HG03025 (cell line): ENCODE data around the gene PRR30.
"Not testable (repeated sequence)": the region's sequence is repeated elsewhere in the genome, so short reads cannot be mapped to it uniquely, and the experiment has no call there.

Source experiments
- ATAC-seq: cut with Tn5 transposase; IDR thresholded peaks from one replicate; pipeline ENCODE4 v1.9.1; 2021; ENCODE audit warnings: mild to moderate bottlenecking, moderate library complexity; ENCODE audit not compliant: unreplicated experiment, low FRiP score

The PRR30 gene

GRCh38 chr2:27130396-27130795, 8.8 kb downstream of the PRR30 start:
- ATAC-seq = no peak

GRCh38 chr2:27128668-27129571, 10.3 kb downstream of the PRR30 start:
- no peak for ATAC-seq

GRCh38 chr2:27127883-27128667, 11.1 kb downstream of the PRR30 start:
- no peak for ATAC-seq

- ATAC-seq = no peak
Observed at GRCh38 chr2:27126252-27126710, 12.9 kb downstream of the PRR30 start.

GRCh38 chr2:27125104-27125503, 14.1 kb downstream of the PRR30 start:
- ATAC-seq = no peak

GRCh38 chr2:27123302-27124150, 15.7 kb downstream of the PRR30 start, which contains the start of gene ABHD1:
Gene ABHD1, plus strand, starts transcription at chr2:27123815. Its CDS starts 134 bp downstream, at chr2:27123949.
- ATAC-seq = no peak

- no peak for ATAC-seq
Observed at GRCh38 chr2:27122791-27123190, 16.4 kb downstream of the PRR30 start.

- ATAC-seq = no peak
Observed at GRCh38 chr2:27121906-27122305, 17.3 kb downstream of the PRR30 start.

- ATAC-seq = not testable (repeated sequence)
Observed at GRCh38 chr2:27119330-27119670, 19.9 kb downstream of the PRR30 start.

GRCh38 chr2:27118525-27119329, 20.5 kb downstream of the PRR30 start, which contains the start of gene CGREF1:
Gene CGREF1, minus strand, starts transcription at chr2:27119128. Its CDS starts 14,762 bp downstream, at chr2:27104366.
- ATAC-seq = no peak

GRCh38 chr2:27117995-27118524, 21.1 kb downstream of the PRR30 start:
- ATAC-seq = no peak

- ATAC-seq = no peak
Observed at GRCh38 chr2:27115519-27115918, 23.7 kb downstream of the PRR30 start.

GRCh38 chr2:27111392-27112078, 27.7 kb downstream of the PRR30 start:
- not testable (repeated sequence) for ATAC-seq

GRCh38 chr2:27110603-27111352, 28.4 kb downstream of the PRR30 start:
- ATAC-seq = not testable (repeated sequence)

GRCh38 chr2:27109083-27109482, 30.1 kb downstream of the PRR30 start:
- no peak for ATAC-seq

GRCh38 chr2:27108221-27108620, 31.0 kb downstream of the PRR30 start:
- ATAC-seq = no peak

GRCh38 chr2:27105981-27106380, 33.2 kb downstream of the PRR30 start:
- ATAC-seq = no peak

- no peak for ATAC-seq
Observed at GRCh38 chr2:27102329-27102728, 36.9 kb downstream of the PRR30 start.
